Measurements from ENCODE around the gene RFX7.

- TF ChIP-seq EZH2 (IDR thresholded peaks at IDR 0.05) (no peak), POLR2AphosphoS5 (IDR thresholded peaks at IDR 0.05; ENCODE audit: borderline replicate concordance, low read depth, low read length) (no peak), FOXP2 (optimal IDR thresholded peaks at IDR 0.05; ENCODE audit: control extremely low read depth, extremely low read length, insufficient read depth) (no peak)
Measured at GRCh38 chr15:56248311-56248992, 4.8 kb upstream of the RFX7 start.

Measured in SK-N-MC (cell line).